GM18868 (cell line): ENCODE results near the gene NEDD4L.

Source experiments
- ATAC-seq: cut with Tn5 transposase; IDR thresholded peaks from one replicate; pipeline ENCODE4 v1.9.1; 2021; ENCODE audit warnings: mild to moderate bottlenecking, moderate library complexity; ENCODE audit not compliant: unreplicated experiment

NEDD4L gene

GRCh38 chr18:58088691-58089065, 44.7 kb downstream of the NEDD4L start:
- ATAC-seq: no peak

GRCh38 chr18:58091099-58091611, 47.1 kb downstream of the NEDD4L start:
- ATAC-seq: peak; percentile 94

GRCh38 chr18:58093311-58093803, 49.3 kb downstream of the NEDD4L start:
- ATAC-seq: no peak

- no peak for ATAC-seq
These were observed 51.2 kb downstream of the NEDD4L start for GRCh38 chr18:58095222-58095621.

DNA sequence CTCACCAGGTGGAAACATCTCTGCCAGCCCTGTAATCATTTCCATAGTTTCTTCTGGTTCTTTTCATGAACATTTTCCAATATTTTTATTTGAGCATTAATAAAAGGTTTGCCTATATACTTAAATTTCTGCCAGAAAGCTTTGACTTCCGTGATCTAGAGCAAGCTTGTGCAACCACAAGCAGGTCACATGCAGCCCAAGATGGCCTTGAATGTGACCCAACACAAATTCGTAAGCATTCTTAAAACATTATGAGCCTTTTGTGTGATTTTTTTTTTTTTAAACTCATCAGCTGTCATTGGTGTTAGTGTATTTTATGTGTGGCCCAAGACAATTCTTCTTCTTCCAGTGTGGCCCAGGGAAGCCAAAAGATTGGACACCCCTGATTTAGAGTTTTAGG, 51.6 kb downstream of the NEDD4L start:
- no peak for ATAC-seq

- no peak for ATAC-seq
These were observed 52.6 kb downstream of the NEDD4L start for GRCh38 chr18:58096658-58097057.

DNA sequence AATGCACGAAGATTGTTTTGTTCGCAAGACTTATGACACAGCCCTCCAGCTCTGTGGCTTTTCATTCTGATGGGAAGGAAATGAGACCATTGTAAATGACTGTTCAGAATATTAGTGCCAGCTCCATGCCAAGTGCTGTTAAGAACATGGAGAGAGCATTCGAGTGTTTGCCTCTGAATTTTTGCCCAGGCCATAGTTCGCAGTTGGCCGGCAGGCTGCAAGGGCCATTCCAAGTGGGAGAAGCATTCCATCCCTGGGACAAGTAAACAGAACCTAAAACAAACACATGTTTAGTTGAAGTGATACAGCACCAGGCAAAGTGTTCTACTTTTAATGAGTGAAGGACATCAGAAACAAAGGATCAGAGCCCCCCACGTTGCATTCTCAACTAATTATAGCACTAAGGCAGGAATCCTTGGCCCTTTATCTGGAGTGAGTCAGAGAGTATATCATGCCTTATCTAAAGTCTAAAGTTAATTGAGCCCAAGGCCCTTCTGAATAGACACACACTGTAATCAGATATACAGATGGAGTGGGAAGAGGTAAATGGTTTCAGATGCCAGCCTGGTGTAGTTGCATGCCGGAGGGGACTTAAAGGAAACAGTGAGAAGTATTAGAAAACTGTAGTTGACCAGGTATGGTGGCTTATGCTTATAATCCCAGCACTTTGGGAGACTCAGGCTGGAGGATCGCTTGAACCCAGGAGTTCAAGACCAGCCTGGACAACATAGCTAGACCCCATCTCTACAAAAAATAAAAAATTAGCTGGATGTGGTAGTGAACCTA, 53.3 kb downstream of the NEDD4L start:
- no peak for ATAC-seq

- ATAC-seq: no peak
These were observed 53.8 kb downstream of the NEDD4L start for GRCh38 chr18:58097907-58098166.

DNA sequence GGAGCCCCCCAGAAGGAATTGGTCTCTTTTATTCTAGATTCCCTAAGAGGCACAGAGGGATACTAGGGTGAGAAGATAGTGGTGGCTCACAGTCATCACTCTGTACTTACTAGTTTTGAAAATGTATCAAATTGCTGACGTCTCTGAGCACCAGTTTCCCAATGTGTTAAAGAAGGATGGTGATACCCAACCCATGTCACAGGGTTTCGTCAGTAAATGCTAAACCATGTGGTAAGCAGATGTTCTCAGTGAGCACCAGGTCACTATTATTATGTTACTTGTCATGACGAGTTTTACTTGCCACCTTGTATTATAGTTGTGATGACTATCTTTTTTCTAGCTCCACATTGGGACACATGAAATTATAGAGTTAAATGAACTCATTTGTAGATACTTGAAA, 54.7 kb downstream of the NEDD4L start:
- no peak for ATAC-seq

GRCh38 chr18:58100154-58100553, 56.1 kb downstream of the NEDD4L start:
- ATAC-seq: peak; percentile 64

DNA sequence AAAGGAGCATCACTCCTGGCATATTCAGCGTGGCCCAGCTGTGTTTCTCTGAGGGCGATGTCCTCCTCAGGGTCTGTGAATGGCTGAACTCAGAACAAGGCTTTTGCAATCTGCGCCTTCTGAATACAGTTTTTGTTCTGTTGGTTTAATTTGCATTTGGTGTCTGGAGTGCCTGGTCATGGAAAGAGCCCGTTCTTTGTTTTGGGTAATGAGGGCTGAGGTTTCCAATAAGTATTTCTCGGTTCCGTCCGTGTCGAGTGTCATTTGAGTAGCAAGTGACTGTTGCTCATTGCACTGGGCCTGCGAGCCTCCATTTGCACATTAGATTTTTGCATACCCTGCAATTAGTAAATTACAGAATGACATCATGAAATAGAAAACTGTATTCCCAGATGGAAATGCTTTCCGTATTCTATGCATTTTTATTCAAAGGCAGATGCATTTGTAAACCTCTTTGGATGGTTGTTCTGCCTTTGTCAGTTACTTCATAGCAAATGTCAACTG, 57.3 kb downstream of the NEDD4L start:
- peak; percentile 50 for ATAC-seq

- no peak for ATAC-seq
These were observed 58.0 kb downstream of the NEDD4L start for GRCh38 chr18:58102018-58102417.

GRCh38 chr18:58102875-58103274, 58.8 kb downstream of the NEDD4L start:
- ATAC-seq: no peak

DNA sequence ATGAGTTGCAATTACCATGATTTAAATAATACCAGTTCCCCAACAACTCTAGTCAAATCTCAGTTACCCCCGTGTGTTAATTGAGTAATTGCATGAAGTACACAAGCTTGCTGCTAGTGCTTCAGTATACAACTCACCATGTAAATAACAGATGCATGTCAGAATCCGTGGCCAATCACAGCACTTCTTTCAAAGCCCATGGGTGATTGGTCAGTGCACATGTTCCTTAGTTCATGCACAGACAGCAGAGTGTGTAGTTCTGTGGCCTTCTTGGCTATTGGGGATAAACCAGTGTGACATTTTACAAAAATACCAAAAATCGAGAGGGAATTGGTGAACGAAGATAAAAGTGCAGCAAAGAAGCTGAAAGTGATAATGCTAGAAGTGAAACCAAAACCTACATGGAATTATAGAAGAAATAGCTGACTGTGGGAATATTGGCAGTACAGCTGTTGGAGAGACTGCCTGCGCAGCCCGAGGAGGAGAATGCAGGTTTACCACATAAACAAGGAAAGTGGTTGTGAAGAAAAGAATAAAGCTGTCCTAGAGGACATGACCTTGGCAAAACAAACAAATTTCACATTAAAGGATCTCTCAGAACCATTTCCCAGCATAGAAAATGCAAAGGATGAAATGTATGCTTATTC, 59.4 kb downstream of the NEDD4L start:
- no peak for ATAC-seq

- ATAC-seq: no peak
These were observed 60.1 kb downstream of the NEDD4L start for GRCh38 chr18:58104096-58104495.

DNA sequence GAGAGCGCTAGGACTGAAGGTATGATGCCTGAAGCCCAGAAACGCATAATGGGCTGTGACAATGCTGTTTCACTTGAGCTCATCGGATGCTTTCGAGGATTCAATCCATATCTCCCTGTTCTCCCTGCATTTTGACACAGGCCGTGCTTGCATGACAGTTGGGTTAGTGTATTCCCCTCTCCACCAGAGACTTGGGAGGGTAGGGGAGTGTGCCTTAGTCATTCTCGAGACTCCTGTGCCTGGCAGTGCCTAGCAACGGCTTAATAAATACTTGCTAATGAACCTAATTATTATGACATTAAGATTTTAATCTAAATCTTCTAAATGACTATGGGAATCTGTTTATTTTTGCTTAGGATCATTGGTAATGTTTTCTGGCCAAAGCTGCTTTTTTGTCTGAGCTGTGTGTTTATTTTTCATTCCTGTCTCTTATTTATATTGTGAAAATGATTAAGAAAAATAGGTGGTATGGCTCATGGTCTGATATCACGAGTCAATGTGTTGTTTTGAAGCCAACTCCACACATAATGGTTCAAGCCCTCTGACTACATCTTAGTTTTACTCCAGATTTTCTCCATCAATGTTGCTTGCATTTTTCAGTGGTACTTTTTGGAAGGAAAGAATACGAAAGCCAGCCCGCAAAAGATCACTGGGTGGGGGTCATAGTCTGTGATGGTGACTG, 61.3 kb downstream of the NEDD4L start:
- no peak for ATAC-seq

DNA sequence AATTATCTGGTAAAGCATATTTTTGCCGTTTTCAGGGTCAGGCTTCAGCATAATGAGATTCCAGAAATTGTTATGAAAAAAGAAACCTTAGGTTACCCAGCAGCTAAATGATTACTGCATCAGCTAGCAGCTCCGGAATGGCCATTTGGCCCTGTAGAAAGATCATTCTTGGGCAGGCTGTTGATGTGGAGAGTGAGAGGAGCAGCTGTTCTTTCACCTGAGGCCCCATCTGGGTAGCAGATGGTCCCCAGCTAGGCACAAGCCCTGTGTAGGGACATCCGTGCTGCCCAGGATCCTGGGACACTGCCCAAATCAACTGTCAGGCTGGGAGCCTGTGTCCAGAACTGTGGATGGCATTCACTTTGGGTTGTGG, 61.8 kb downstream of the NEDD4L start:
- ATAC-seq: no peak

DNA sequence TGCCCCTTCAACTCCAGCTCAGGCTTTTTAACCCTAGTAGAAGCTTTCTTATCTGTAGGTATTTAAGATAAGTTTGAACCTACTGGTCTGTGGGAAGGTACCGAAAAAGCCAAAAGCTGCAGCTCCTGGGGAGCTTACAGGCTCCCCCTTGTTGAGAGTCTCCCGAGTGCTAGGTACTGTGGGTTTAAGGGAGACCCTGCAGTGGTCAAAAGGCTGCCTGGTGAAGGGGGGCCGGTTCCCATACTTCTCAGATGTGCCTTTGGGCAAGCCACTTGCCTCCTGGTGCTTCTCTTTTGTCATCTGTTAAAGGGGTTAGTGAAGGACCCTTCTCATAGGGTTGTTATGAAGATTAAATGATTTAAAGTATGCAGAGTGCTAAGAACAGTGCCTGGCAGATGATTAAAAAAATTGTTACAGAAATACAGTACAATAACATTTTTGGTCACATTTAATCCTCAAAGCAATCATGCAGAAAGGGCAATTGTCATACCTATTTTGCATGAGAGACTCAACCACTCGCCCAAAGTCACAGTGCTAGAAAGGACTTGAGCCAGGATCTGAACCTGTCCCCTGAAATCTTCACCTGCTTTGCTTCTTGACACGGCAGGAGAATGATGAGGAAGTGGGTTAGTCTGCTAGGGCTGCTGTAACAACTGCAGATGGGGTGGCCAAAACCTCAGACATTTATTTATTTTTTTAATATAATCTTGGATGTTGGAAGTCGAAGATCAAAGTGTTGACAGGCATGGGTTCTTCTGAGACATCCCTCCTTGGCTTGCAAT, 62.5 kb downstream of the NEDD4L start:
- ATAC-seq: no peak

- ATAC-seq: no peak
These were observed 65.2 kb downstream of the NEDD4L start for GRCh38 chr18:58109256-58109655.

GRCh38 chr18:58110398-58110797, 66.4 kb downstream of the NEDD4L start:
- peak; percentile 62 for ATAC-seq

GRCh38 chr18:58112174-58112573, 68.1 kb downstream of the NEDD4L start:
- ATAC-seq: no peak
